Astrocyte (in vitro differentiated cells and primary cell): ENCODE results near the gene ADH7.

Experiments
- CTCF ChIP-seq: IDR thresholded peaks from 2 replicates; pipeline ENCODE4 v1.5.1; 2011; ENCODE audit warnings: low read depth, mild to moderate bottlenecking, inconsistent platforms, low read length, moderate library complexity; ENCODE audit not compliant: insufficient read depth
- EZH2 ChIP-seq: IDR thresholded peaks from 2 replicates; pipeline ENCODE4 v1.6.1; 2012; ENCODE audit warnings: mild to moderate bottlenecking, low read length, inconsistent platforms; ENCODE audit not compliant: insufficient read depth

GRCh38 chr4:99447513-99447912, 12.4 kb upstream of the ADH7 start:
- TF ChIP-seq CTCF (no peak), EZH2 (no peak)
